ENCODE results near the gene PPP1R3C. TPM values are rescaled to one million over a fixed set of nuclear protein-coding genes. Genes with fewer than 3 reads are reported as not detected.

The PPP1R3C gene
- total and polyA plus RNA-seq, 9 donors: 78.2 to 166 (median 120) TPM

- no peaks in the 10 kb centered on the region for H3K36me3 ChIP-seq (ENCODE audit: control insufficient read depth, insufficient read depth, low read length)
- H3K27ac ChIP-seq (ENCODE audit: low read length): peak overlapping the region; percentile 94
- DNase-seq: peak; percentile 92
- H3K4me3 ChIP-seq (ENCODE audit: low read length): no peak overlapping the region
- 35% methylated on average over 7 of the region's 10 CpGs for WGBS (ENCODE audit: insufficient coverage)
- H3K27me3 ChIP-seq (ENCODE audit: control insufficient read depth, insufficient read depth, low read length): no peaks in the 10 kb centered on the region
- peaks cover 64% of the 10 kb centered on the region for H3K4me1 ChIP-seq (ENCODE audit: control insufficient read depth, insufficient read depth, low read length)
- H3K9me3 ChIP-seq (replicated peaks; ENCODE audit: control insufficient read depth, low read depth, low read length): no peaks in the 10 kb centered on the region
Measured at GRCh38 chr10:91590904-91591796, 41.7 kb downstream of the PPP1R3C start.

- Histone ChIP-seq H3K27ac (ENCODE audit: low read length) (peak overlapping the region; percentile 94), H3K27me3 (ENCODE audit: control insufficient read depth, insufficient read depth, low read length) (no peaks in the 10 kb centered on the region), H3K4me3 (ENCODE audit: low read length) (no peak overlapping the region), H3K4me1 (ENCODE audit: control insufficient read depth, insufficient read depth, low read length) (peaks cover 64% of the 10 kb centered on the region), H3K9me3 (replicated peaks; ENCODE audit: control insufficient read depth, low read depth, low read length) (no peaks in the 10 kb centered on the region), H3K36me3 (ENCODE audit: control insufficient read depth, insufficient read depth, low read length) (no peaks in the 10 kb centered on the region)
- DNase-seq: peak; percentile 80
- 20% methylated on average over 1 of the region's 7 CpGs for WGBS (ENCODE audit: insufficient coverage)
Measured at GRCh38 chr10:91590142-91590903, 42.5 kb downstream of the PPP1R3C start.

- H3K36me3 ChIP-seq (ENCODE audit: control insufficient read depth, insufficient read depth, low read length): no peaks in the 10 kb centered on the region
- WGBS (ENCODE audit: insufficient coverage): 100% methylated on average over 1 of the region's 3 CpGs
- DNase-seq: no peak
- H3K27ac ChIP-seq (ENCODE audit: low read length): peak overlapping the region; percentile 94
- H3K4me3 ChIP-seq (ENCODE audit: low read length): no peak overlapping the region
- H3K4me1 ChIP-seq (ENCODE audit: control insufficient read depth, insufficient read depth, low read length): peaks cover 64% of the 10 kb centered on the region
- no peaks in the 10 kb centered on the region for H3K9me3 ChIP-seq (replicated peaks; ENCODE audit: control insufficient read depth, low read depth, low read length)
- no peaks in the 10 kb centered on the region for H3K27me3 ChIP-seq (ENCODE audit: control insufficient read depth, insufficient read depth, low read length)
Measured at GRCh38 chr10:91589658-91590035, 43.2 kb downstream of the PPP1R3C start.

- Histone ChIP-seq H3K4me3 (ENCODE audit: low read length) (no peak overlapping the region), H3K27me3 (ENCODE audit: control insufficient read depth, insufficient read depth, low read length) (no peaks in the 10 kb centered on the region), H3K9me3 (replicated peaks; ENCODE audit: control insufficient read depth, low read depth, low read length) (no peaks in the 10 kb centered on the region), H3K27ac (ENCODE audit: low read length) (peak overlapping the region; percentile 94), H3K4me1 (ENCODE audit: control insufficient read depth, insufficient read depth, low read length) (peaks cover 59% of the 10 kb centered on the region), H3K36me3 (ENCODE audit: control insufficient read depth, insufficient read depth, low read length) (no peaks in the 10 kb centered on the region)
- peak; percentile 78 for DNase-seq
- 92% methylated on average over 3 of the region's 6 CpGs for WGBS (ENCODE audit: insufficient coverage)
Measured at GRCh38 chr10:91589015-91589657, 43.7 kb downstream of the PPP1R3C start.

- WGBS (ENCODE audit: insufficient coverage): 61% methylated on average over 3 of the region's 9 CpGs
- no peaks in the 10 kb centered on the region for H3K9me3 ChIP-seq (replicated peaks; ENCODE audit: control insufficient read depth, low read depth, low read length)
- H3K27me3 ChIP-seq (ENCODE audit: control insufficient read depth, insufficient read depth, low read length): no peaks in the 10 kb centered on the region
- no peaks in the 10 kb centered on the region for H3K36me3 ChIP-seq (ENCODE audit: control insufficient read depth, insufficient read depth, low read length)
- H3K27ac ChIP-seq (ENCODE audit: low read length): peak overlapping the region; percentile 84
- H3K4me3 ChIP-seq (ENCODE audit: low read length): no peak overlapping the region
- H3K4me1 ChIP-seq (ENCODE audit: control insufficient read depth, insufficient read depth, low read length): peaks cover 48% of the 10 kb centered on the region
- peak; percentile 60 for DNase-seq
Measured at GRCh38 chr10:91587710-91588638, 44.9 kb downstream of the PPP1R3C start.

GRCh38 chr10:91582153-91582554 lies 50.7 kb downstream of the PPP1R3C start:
- Histone ChIP-seq H3K27me3 (ENCODE audit: control insufficient read depth, insufficient read depth, low read length) (no peaks in the 10 kb centered on the region), H3K27ac (ENCODE audit: low read length) (peak overlapping the region; percentile 87), H3K4me1 (ENCODE audit: control insufficient read depth, insufficient read depth, low read length) (peaks cover 6% of the 10 kb centered on the region), H3K9me3 (replicated peaks; ENCODE audit: control insufficient read depth, low read depth, low read length) (no peaks in the 10 kb centered on the region), H3K36me3 (ENCODE audit: control insufficient read depth, insufficient read depth, low read length) (no peaks in the 10 kb centered on the region), H3K4me3 (ENCODE audit: low read length) (no peak overlapping the region)
- DNase-seq: peak; percentile 82
- 92% methylated on average over 2 of the region's 2 CpGs for WGBS (ENCODE audit: insufficient coverage)

GRCh38 chr10:91579329-91579985 lies 53.4 kb downstream of the PPP1R3C start:
- no peak for DNase-seq
- no CpG with 5 or more reads among the region's 2 CpGs for WGBS (ENCODE audit: insufficient coverage)
- Histone ChIP-seq H3K4me3 (ENCODE audit: low read length) (no peak overlapping the region), H3K9me3 (replicated peaks; ENCODE audit: control insufficient read depth, low read depth, low read length) (no peaks in the 10 kb centered on the region), H3K27me3 (ENCODE audit: control insufficient read depth, insufficient read depth, low read length) (no peaks in the 10 kb centered on the region), H3K27ac (ENCODE audit: low read length) (no peak overlapping the region), H3K4me1 (ENCODE audit: control insufficient read depth, insufficient read depth, low read length) (peaks cover 10% of the 10 kb centered on the region), H3K36me3 (ENCODE audit: control insufficient read depth, insufficient read depth, low read length) (no peaks in the 10 kb centered on the region)
